Fibroblast of pulmonary artery (primary cell): ENCODE data around the gene CACNA1B.

Source experiments
- DNase-seq: peaks from one replicate; pipeline ENCODE4 v3.0.0-alpha.2; 2010; ENCODE audit warnings: low read depth
- H3K4me3 ChIP-seq: replicated peaks from 2 replicates; pipeline ENCODE4 v1.5.1; 2011; ENCODE audit warnings: low read depth, mild to moderate bottlenecking, control low read depth, low read length, moderate library complexity
- TF ChIP-seq, protein P1 (sequence below): IDR thresholded peaks from 2 replicates; pipeline ENCODE4 v1.5.1; 2011; ENCODE audit warnings: mild to moderate bottlenecking, control low read depth, low read length, inconsistent platforms; ENCODE audit errors: missing control alignments

The CACNA1B gene

DNA sequence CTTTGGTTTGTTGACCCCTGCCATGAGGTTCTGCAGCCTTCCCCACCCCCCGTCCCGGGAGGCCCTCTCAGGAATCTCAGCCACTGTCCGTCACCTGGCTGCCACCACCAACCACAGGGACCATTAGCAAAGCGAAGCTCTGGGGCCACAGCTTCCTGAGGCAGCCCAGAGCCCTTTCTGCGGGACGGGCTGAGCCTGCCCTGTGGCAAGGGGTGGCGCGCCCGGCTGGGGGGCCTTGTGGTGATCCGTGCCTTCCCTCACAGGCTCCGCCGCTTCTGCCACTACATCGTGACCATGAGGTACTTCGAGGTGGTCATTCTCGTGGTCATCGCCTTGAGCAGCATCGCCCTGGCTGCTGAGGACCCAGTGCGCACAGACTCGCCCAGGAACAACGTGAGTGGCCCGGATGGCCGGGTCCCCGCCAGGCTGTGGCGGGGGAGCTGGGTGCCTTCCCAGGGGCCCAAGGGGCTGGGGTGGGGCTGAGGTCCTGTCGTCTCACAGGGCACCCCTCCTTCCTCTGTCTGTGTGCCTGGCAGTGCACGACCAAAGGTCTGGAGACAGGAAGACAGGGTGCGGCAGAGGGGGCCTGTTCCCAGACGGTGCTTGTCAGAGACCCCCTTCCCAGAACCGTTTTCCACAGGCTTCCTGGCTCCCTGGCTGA is 169.2 kb downstream of the CACNA1B start:
- no peak overlapping the region for H3K4me3 ChIP-seq
- no peak for DNase-seq
- TF ChIP-seq, protein P1, sequence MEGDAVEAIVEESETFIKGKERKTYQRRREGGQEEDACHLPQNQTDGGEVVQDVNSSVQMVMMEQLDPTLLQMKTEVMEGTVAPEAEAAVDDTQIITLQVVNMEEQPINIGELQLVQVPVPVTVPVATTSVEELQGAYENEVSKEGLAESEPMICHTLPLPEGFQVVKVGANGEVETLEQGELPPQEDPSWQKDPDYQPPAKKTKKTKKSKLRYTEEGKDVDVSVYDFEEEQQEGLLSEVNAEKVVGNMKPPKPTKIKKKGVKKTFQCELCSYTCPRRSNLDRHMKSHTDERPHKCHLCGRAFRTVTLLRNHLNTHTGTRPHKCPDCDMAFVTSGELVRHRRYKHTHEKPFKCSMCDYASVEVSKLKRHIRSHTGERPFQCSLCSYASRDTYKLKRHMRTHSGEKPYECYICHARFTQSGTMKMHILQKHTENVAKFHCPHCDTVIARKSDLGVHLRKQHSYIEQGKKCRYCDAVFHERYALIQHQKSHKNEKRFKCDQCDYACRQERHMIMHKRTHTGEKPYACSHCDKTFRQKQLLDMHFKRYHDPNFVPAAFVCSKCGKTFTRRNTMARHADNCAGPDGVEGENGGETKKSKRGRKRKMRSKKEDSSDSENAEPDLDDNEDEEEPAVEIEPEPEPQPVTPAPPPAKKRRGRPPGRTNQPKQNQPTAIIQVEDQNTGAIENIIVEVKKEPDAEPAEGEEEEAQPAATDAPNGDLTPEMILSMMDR: no peak

DNA sequence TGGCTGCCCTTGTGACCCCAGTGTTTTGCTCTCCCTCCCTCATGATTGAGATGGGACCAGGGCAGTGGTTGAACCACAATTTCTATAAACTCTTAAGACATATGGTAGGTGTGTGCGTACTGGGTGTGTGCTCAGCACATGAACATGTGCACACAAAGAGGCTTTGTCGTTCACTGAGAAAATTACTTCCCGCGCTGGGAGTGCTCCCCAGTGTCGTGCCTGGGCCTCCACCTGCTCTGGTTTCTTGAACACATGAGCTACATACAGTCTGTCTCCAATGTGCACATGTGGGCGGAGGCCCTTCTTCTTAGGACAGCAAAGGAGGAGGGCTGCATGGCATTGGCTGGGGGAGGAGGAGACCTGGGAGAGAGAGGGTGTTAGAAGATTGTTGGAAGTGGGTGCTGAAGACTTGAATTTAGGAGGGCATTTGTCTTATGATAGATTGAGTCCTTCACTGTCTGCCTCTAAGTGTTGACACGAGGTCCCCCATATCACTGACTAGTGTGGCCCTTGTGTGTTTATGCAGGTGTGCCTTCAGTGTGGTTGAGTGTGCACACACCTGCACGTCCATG is 170.0 kb downstream of the CACNA1B start:
- no peak overlapping the region for H3K4me3 ChIP-seq
- no peak for DNase-seq
- TF ChIP-seq, protein P1: no peak

DNA sequence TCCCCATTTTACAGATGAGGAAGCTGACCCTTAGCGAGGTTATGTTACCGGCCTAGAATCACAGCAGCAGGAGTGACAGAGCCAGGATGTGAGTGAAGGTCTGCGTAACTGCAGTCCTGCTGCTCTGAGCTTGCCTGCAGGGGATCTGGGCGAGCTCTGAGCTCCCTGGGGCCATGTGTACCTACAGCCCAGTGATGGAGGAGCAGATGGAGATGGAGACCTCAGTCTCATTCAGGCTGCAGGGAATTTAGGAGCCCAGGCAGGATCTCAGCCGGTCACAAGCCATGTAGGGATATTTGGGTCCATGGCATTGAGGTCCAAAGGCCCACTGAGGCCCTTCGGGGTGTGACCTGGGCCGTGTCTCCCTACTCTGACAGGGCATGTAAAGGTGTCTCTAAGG is 170.6 kb downstream of the CACNA1B start:
- H3K4me3 ChIP-seq: no peak overlapping the region
- TF ChIP-seq, protein P1: no peak
- no peak for DNase-seq

DNA sequence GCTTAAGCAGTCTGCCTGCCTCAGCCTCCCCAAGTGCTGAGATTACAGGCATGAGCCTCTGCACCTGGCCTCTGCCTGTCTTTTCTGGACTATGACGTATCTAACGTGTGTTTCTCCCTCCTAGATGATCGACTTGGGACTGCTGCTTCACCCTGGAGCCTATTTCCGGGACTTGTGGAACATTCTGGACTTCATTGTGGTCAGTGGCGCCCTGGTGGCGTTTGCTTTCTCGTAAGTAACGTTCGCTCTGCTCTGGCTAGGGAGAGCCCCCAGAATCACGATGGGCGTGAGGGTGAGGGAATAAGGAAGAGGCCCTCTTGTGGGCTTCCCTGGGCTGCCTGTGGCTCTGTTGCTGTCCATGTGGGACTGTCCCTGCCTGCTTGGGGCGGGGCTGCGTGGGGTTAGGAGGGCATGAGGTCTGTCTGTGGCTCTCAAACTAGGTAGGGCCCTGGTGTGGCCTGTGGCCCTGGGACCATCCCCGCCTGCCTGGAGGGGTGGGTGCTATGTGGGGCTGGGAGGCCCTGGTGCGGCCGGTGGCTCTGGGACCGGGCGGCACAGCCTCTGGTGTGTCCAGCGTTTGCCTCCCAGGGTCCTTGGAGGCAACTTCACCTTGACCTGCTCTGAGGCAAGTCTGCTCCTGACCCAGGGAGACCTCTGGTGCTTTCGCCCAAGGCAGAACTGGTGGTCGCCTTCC is 171.7 kb downstream of the CACNA1B start:
- TF ChIP-seq, protein P1: no peak
- no peak for DNase-seq
- no peak overlapping the region for H3K4me3 ChIP-seq

DNA sequence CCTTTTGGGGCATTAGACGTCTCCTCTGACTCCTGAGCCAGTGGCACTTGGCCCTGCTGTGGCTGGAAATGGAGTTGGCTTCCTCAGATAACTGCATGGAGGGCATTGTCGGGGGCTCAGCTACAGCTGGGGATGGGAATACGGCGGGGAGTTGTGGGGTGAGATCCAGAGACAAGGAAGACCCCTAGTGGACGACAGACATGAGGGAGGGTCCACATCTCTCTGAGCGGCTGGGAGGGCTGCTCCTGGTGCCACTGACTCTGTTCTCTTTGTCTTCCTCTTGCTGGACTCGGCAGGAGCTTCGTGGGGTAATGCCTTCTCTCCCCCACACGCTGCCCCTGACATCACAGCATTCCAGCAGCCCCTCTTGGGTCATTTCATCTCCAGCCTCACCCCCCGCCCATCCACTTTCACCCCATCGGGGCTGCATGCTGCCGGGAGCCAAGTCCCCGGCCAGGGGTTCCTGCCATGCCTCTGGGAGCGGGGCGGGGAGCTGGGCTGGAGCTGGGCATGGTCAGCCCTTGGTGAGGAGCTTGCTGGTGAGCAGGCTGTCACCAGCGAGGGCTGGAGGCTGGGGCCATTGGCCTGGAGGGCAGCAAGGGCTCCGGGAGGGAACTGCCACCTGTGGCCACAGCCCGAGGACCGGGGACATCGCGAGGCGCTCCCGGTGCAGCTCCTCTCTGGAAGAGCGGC is 172.3 kb downstream of the CACNA1B start:
- DNase-seq: no peak
- no peak overlapping the region for H3K4me3 ChIP-seq
- TF ChIP-seq, protein P1: no peak

DNA sequence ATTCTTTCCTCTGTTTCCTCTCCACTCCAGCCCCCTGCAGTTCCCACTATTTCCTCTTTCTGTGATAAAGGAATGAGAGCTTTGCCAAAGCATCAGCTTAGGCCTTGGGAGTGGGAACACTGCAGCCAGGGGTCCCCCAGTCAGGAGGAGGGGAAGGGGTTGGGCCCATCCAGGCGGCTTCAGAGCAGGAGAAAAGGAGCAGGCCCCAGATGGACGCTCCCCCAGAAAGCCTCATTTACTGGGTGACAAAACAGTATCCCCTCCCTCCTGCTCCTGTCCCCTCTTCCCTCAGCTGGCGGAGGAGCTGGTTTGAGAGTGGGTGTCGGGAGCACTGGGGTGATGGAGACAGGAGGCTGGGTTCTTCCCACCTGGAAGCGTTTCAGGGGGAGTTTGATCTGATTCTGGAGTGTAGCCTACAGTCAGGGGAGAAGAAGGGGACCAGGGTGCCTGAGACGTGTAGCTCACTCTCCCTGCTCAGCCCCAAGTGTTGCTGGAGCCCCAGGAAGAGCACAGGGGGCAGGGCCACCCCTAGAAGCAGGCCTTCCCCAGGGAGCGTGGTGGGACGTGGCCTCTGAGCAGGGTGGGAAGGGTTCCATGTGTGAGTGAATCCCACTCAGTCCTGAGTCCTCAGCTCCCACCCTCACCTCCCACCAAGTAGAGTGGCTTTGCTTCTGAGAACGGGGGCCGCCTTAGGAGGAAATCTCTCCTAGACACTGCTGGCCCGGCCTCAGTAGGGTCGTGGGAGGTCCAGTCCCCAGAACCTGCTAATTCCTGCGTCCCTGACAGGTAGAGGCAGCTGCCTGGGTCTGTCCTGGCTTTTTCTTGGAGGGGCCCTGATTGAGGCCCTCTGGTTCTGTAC is 173.1 kb downstream of the CACNA1B start:
- TF ChIP-seq, protein P1: no peak
- DNase-seq: no peak
- H3K4me3 ChIP-seq: no peak overlapping the region
